ENCODE data around the gene JAKMIP1.

- TF ChIP-seq POLR2A (IDR thresholded peaks at IDR 0.05) = no peak
- TF ChIP-seq CTCF (IDR thresholded peaks at IDR 0.05) = no peak
Observed at GRCh38 chr4:6114601-6115000, 85.7 kb downstream of the JAKMIP1 start.
